ENCODE data around the gene HS3ST2.
A peak's percentile ranks its signal among the peaks of the same experiment; 100 is the strongest.

Gene HS3ST2

DNA sequence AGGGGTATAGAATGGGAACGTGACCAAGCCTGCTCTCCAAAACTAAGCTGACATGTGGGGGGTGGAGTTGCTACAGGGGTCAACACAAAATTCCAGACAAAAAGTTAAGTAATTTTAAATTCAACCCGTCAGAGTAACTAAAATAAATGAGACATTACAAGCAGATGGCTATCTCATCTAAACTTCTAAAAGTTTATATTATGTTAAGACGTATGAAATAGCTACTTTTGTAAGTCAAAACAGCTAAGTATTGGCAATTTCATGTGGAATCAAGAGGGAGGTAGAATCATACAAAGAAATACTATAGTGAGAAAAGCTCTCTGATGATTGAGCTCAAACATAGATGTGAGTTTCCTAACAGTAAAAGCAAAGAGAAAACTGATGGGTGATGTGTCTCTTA is 113.3 kb downstream of the HS3ST2 start:
- Histone ChIP-seq H3K9me3 (ENCODE audit: control insufficient read depth, insufficient read depth, low read depth, low read length) (no peaks in the 10 kb centered on the region), H3K27ac (ENCODE audit: extremely low read depth, low read depth, low read length) (no peak overlapping the region), H3K36me3 (ENCODE audit: control insufficient read depth in 2 of 2, insufficient read depth in 1 of 2, low read length in 2 of 2) (no peaks in the 10 kb centered on the region), H3K4me1 (ENCODE audit: control insufficient read depth, insufficient read depth, low read length) (peaks cover 23% of the 10 kb centered on the region), H3K4me3 (ENCODE audit: low read depth, low read length) (no peak overlapping the region)
- ChIA-PET CTCF (no interaction called here), POLR2A (no interaction called here)
- no peak for TF ChIP-seq ZNF202 (tag by site-specific recombination; IDR thresholded peaks at IDR 0.05; ENCODE audit: borderline replicate concordance)
- TF ChIP-seq SCRT1 (tag by site-specific recombination; IDR thresholded peaks at IDR 0.05; ENCODE audit: borderline replicate concordance): 0 out of 2 replicates have a peak, but pooled peaks have one; percentile 3
- TF ChIP-seq ZSCAN23 (tag by site-specific recombination; IDR thresholded peaks at IDR 0.05): no peak
- peak; percentile 92 for TF ChIP-seq ZNF664 (tag by site-specific recombination; IDR thresholded peaks at IDR 0.05)

- ChIA-PET CTCF (interaction anchor here (0.6 kb wide), 1 partner anchor 116 kb away, joined by 4 read pairs; no protein-coding TSS in a partner anchor), POLR2A (no interaction called here)
- H3K4me1 ChIP-seq (ENCODE audit: control insufficient read depth, insufficient read depth, low read length): peaks cover 23% of the 10 kb centered on the region
Observed at GRCh38 chr16:22928882-22929435, 115.0 kb downstream of the HS3ST2 start.

DNA sequence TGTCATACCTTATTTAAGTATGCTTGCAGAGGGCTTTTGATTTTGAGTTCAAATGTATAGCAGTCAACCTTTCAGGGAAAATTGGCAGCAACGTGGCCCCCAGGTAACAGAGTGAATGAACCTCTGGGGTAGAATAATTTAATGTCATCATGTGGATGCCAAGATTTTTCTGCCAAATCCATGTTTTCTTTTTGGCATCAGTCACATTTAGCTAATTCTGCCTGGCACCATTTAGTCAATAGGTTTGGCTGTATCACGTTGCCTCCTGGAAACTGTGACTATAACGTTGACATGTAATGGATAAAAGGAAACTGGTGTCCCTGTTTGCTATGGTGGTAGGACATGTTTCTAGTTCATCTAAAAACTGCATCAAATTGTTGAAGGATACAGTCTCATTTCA is 115.5 kb downstream of the HS3ST2 start:
- Histone ChIP-seq H3K4me1 (ENCODE audit: control insufficient read depth, insufficient read depth, low read length) (peaks cover 23% of the 10 kb centered on the region), H3K27ac (ENCODE audit: extremely low read depth, low read depth, low read length) (no peak overlapping the region), H3K4me3 (ENCODE audit: low read depth, low read length) (no peak overlapping the region), H3K36me3 (ENCODE audit: control insufficient read depth in 2 of 2, insufficient read depth in 1 of 2, low read length in 2 of 2) (no peaks in the 10 kb centered on the region), H3K9me3 (ENCODE audit: control insufficient read depth, insufficient read depth, low read depth, low read length) (no peaks in the 10 kb centered on the region)
- CTCF ChIA-PET: interaction anchor here (0.6 kb wide), 1 partner anchor 116 kb away, joined by 4 read pairs; no protein-coding TSS in a partner anchor
- POLR2A ChIA-PET: no interaction called here
- TF ChIP-seq ZNF138 (tag by site-specific recombination; IDR thresholded peaks at IDR 0.05; ENCODE audit: borderline replicate concordance): no peak
- TF ChIP-seq ZNF274 (IDR thresholded peaks at IDR 0.05; ENCODE audit: low read length): no peak
- no peak for TF ChIP-seq ZNF274 (tag by site-specific recombination; IDR thresholded peaks at IDR 0.05; ENCODE audit: borderline replicate concordance)
- no peak for TF ChIP-seq MYNN (tag by site-specific recombination; IDR thresholded peaks at IDR 0.05; ENCODE audit: borderline replicate concordance)
- no peak for TF ChIP-seq ZFP69B (tag by site-specific recombination; IDR thresholded peaks at IDR 0.05)
- no peak for TF ChIP-seq BCL11B (tag by site-specific recombination; IDR thresholded peaks at IDR 0.05; ENCODE audit: low read depth)
- no peak for TF ChIP-seq ZNF37A (tag by site-specific recombination; IDR thresholded peaks at IDR 0.05)
- TF ChIP-seq ZNF202 (tag by site-specific recombination; IDR thresholded peaks at IDR 0.05; ENCODE audit: borderline replicate concordance): no peak
- TF ChIP-seq ZNF473 (tag by site-specific recombination; IDR thresholded peaks at IDR 0.05): no peak
- TF ChIP-seq ZNF558 (tag by site-specific recombination; IDR thresholded peaks at IDR 0.05): no peak
- TF ChIP-seq, protein P1, sequence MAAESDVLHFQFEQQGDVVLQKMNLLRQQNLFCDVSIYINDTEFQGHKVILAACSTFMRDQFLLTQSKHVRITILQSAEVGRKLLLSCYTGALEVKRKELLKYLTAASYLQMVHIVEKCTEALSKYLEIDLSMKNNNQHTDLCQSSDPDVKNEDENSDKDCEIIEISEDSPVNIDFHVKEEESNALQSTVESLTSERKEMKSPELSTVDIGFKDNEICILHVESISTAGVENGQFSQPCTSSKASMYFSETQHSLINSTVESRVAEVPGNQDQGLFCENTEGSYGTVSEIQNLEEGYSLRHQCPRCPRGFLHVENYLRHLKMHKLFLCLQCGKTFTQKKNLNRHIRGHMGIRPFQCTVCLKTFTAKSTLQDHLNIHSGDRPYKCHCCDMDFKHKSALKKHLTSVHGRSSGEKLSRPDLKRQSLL (tag by site-specific recombination; IDR thresholded peaks at IDR 0.05): no peak
- no peak for TF ChIP-seq ZNF24 (tag by site-specific recombination; IDR thresholded peaks at IDR 0.05)
- no peak for TF ChIP-seq ZNF785 (tag by site-specific recombination; IDR thresholded peaks at IDR 0.05)

More at GRCh38 chr16:22928882-22929435, 115.0 kb downstream of the HS3ST2 start:
- TF ChIP-seq PRDM6 (tag by site-specific recombination; IDR thresholded peaks at IDR 0.05): peak; percentile 85
- TF ChIP-seq ZXDB (tag by site-specific recombination; IDR thresholded peaks at IDR 0.05): peak; percentile 40; the same call in 1 of the 2 replicates
- TF ChIP-seq PRDM1 (tag by site-specific recombination; IDR thresholded peaks at IDR 0.05): no peak
- TF ChIP-seq, protein P2, sequence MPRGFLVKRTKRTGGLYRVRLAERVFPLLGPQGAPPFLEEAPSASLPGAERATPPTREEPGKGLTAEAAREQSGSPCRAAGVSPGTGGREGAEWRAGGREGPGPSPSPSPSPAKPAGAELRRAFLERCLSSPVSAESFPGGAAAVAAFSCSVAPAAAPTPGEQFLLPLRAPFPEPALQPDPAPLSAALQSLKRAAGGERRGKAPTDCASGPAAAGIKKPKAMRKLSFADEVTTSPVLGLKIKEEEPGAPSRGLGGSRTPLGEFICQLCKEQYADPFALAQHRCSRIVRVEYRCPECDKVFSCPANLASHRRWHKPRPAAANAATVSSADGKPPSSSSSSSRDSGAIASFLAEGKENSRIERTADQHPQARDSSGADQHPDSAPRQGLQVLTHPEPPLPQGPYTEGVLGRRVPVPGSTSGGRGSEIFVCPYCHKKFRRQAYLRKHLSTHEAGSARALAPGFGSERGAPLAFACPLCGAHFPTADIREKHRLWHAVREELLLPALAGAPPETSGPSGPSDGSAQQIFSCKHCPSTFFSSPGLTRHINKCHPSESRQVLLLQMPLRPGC (tag by site-specific recombination; IDR thresholded peaks at IDR 0.05): no peak
- TF ChIP-seq ZNF701 (tag by site-specific recombination; IDR thresholded peaks at IDR 0.05): no peak
- peak; percentile 51; the same call in 1 of the 2 replicates for TF ChIP-seq ZNF843 (tag by site-specific recombination; IDR thresholded peaks at IDR 0.05)
- TF ChIP-seq OVOL3 (tag by site-specific recombination; IDR thresholded peaks at IDR 0.05): peak; percentile 37
- TF ChIP-seq, protein P3, sequence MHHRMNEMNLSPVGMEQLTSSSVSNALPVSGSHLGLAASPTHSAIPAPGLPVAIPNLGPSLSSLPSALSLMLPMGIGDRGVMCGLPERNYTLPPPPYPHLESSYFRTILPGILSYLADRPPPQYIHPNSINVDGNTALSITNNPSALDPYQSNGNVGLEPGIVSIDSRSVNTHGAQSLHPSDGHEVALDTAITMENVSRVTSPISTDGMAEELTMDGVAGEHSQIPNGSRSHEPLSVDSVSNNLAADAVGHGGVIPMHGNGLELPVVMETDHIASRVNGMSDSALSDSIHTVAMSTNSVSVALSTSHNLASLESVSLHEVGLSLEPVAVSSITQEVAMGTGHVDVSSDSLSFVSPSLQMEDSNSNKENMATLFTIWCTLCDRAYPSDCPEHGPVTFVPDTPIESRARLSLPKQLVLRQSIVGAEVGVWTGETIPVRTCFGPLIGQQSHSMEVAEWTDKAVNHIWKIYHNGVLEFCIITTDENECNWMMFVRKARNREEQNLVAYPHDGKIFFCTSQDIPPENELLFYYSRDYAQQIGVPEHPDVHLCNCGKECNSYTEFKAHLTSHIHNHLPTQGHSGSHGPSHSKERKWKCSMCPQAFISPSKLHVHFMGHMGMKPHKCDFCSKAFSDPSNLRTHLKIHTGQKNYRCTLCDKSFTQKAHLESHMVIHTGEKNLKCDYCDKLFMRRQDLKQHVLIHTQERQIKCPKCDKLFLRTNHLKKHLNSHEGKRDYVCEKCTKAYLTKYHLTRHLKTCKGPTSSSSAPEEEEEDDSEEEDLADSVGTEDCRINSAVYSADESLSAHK (tag by site-specific recombination; IDR thresholded peaks at IDR 0.05): 0 out of 2 replicates have a peak, but pooled peaks have one; percentile 34
- peak; percentile 56 for TF ChIP-seq GFI1B (tag by site-specific recombination; IDR thresholded peaks at IDR 0.05)
- peak; percentile 87 for TF ChIP-seq FEZF1 (tag by site-specific recombination; IDR thresholded peaks at IDR 0.05)
- H3K4me3 ChIP-seq (ENCODE audit: low read depth, low read length): no peak overlapping the region
- no peaks in the 10 kb centered on the region for H3K9me3 ChIP-seq (ENCODE audit: control insufficient read depth, insufficient read depth, low read depth, low read length)
- no peaks in the 10 kb centered on the region for H3K36me3 ChIP-seq (ENCODE audit: control insufficient read depth in 2 of 2, insufficient read depth in 1 of 2, low read length in 2 of 2)
- no peak overlapping the region for H3K27ac ChIP-seq (ENCODE audit: extremely low read depth, low read depth, low read length)
